ENCODE data around the gene MRPL52. TPM values are rescaled to one million over a fixed set of nuclear protein-coding genes. Genes with fewer than 3 reads are reported as not detected.

The MRPL52 gene
- total RNA-seq, 1 experiment from 2014 or later, result 134 TPM

GRCh38 chr14:22801716-22802115 lies 28.0 kb upstream of the MRPL52 start (continued):
- TF ChIP-seq ZBTB33 (IDR thresholded peaks at IDR 0.05; ENCODE audit: extremely low read depth, insufficient replicate concordance, low read length) (no peak), SP1 (IDR thresholded peaks at IDR 0.05; ENCODE audit: low read depth) (no peak), SRF (IDR thresholded peaks at IDR 0.05; ENCODE audit: low read depth) (no peak)

- Histone ChIP-seq H3K9ac (ENCODE audit: low read length) (no peak overlapping the region), H3K27ac (ENCODE audit: low read depth, low read length) (no peak overlapping the region), H3K4me1 (ENCODE audit: control insufficient read depth in 1 of 2, insufficient read depth in 2 of 2, low read length in 2 of 2) (peaks cover 4 to 11% of the 10 kb centered on the region in 2 experiments; a peak in 3 of 4 replicates), H3K36me3 (ENCODE audit: control insufficient read depth in 1 of 2, insufficient read depth in 2 of 2, low read length in 2 of 2) (no peaks in the 10 kb centered on the region), H3K9me3 (ENCODE audit: control insufficient read depth in 1 of 2, insufficient read depth in 1 of 2, low read depth in 1 of 2, low read length in 2 of 2) (no peaks in the 10 kb centered on the region), H3K79me2 (ENCODE audit: insufficient read depth, low read length) (no peaks in the 10 kb centered on the region), H3K4me3 (replicated peaks in 1 of 2; ENCODE audit: low read depth in 1 of 2, low read length in 2 of 2) (no peak overlapping the region), H2AFZ (ENCODE audit: low read depth, low read length, poor library complexity, severe bottlenecking) (no peak overlapping the region), H3K4me2 (ENCODE audit: low read length) (no peak overlapping the region), H3K9me2 (ENCODE audit: insufficient read depth) (no peaks in the 10 kb centered on the region), H3K27me3 (ENCODE audit: insufficient read depth, low read length) (no peaks in the 10 kb centered on the region), H4K20me1 (ENCODE audit: insufficient read depth) (no peaks in the 10 kb centered on the region)
- ChIA-PET POLR2A (no interaction called here), RAD21 (ENCODE audit: low non-redundant PET in 1 of 2, low total read pairs in 2 of 2, uncharacterized antibody in 2 of 2, unreplicated experiment in 2 of 2) (no interaction called here), CTCF (no interaction called here)
- intact Hi-C loops (cut with micrococcal nuclease), result no loop called here
- BruUV-seq (replicated peaks), result no TSS peak
- ATAC-seq, result no peak
- DNase-seq (ENCODE audit: low read depth, low spot score), result no peak
- TF ChIP-seq SRF (IDR thresholded peaks at IDR 0.05; ENCODE audit: low read depth), result no peak
- no peak for TF ChIP-seq POLR2AphosphoS5 (IDR thresholded peaks at IDR 0.05; ENCODE audit: low read depth, low read length)
- no peak for TF ChIP-seq SIN3A (IDR thresholded peaks at IDR 0.05; ENCODE audit: low read depth)
- no peak for TF ChIP-seq EZH2 (IDR thresholded peaks at IDR 0.05)
- no peak for TF ChIP-seq FOSL1 (IDR thresholded peaks at IDR 0.05; ENCODE audit: low read depth)
- no peak for TF ChIP-seq ATF3 (IDR thresholded peaks at IDR 0.05)
- TF ChIP-seq POLR2A (IDR thresholded peaks at IDR 0.05; ENCODE audit: borderline replicate concordance, extremely low read depth, insufficient read depth, insufficient read length), result no peak
- no peak for TF ChIP-seq JUND (IDR thresholded peaks at IDR 0.05)
- TF ChIP-seq ZFX (IDR thresholded peaks at IDR 0.05), result no peak
- no peak for TF ChIP-seq CTCF (IDR thresholded peaks at IDR 0.05 in 2 of 3, conservative IDR thresholded peaks at IDR 0.05 in 1 of 3; ENCODE audit: borderline replicate concordance in 1 of 3, insufficient read depth in 1 of 3, low read depth in 2 of 3, low read length in 2 of 3)
- no peak for TF ChIP-seq EGR1 (IDR thresholded peaks at IDR 0.05; ENCODE audit: low read depth)
- no peak for TF ChIP-seq CBX3 (IDR thresholded peaks at IDR 0.05; ENCODE audit: low read depth)
- no peak for TF ChIP-seq CEBPB (IDR thresholded peaks at IDR 0.05; ENCODE audit: low read depth)
- no peak for TF ChIP-seq ELF1 (IDR thresholded peaks at IDR 0.05; ENCODE audit: borderline replicate concordance, low read depth)
- no peak for TF ChIP-seq ZBTB33 (IDR thresholded peaks at IDR 0.05; ENCODE audit: extremely low read depth, insufficient replicate concordance, low read length)
- TF ChIP-seq RAD21 (IDR thresholded peaks at IDR 0.05; ENCODE audit: low read depth), result no peak
- no peak for TF ChIP-seq EZH2phosphoT487 (IDR thresholded peaks at IDR 0.05; ENCODE audit: borderline replicate concordance)
- no peak for TF ChIP-seq YY1 (IDR thresholded peaks at IDR 0.05; ENCODE audit: extremely low read depth, insufficient replicate concordance, low read depth, low read length)
- TF ChIP-seq TCF7L2 (IDR thresholded peaks at IDR 0.05; ENCODE audit: borderline replicate concordance, extremely low read depth, insufficient read depth, insufficient read length), result no peak
Observed at GRCh38 chr14:22802860-22803686, 26.6 kb upstream of the MRPL52 start.
